Spleen (tissue), 7 donors: Measurements from ENCODE around the gene CER1.

Experiments used
- POLR2A ChIP-seq, 3 donors: fragments of 450-650 bp; IDR thresholded peaks; one replicate each; pipeline ENCODE4 v1.5.1; 2017; ENCODE audit warnings: antibody characterized with exemption in 3 of 3, mild to moderate bottlenecking in 1 of 3
- POLR2AphosphoS5 ChIP-seq, 3 donors: sonication (generic); formaldehyde crosslinking; IDR thresholded peaks; one replicate each; pipeline ENCODE4 v1.5.1; 2017; ENCODE audit warnings: antibody characterized with exemption in 3 of 3
- TF ChIP-seq, protein P1 (sequence below), 11 experiments: fragments of 200-600 bp in 7 of 11; fragments of 450-650 bp in 4 of 11; sonication (generic) in 4 of 11; IDR thresholded peaks in 8 of 11; conservative IDR thresholded peaks in 3 of 11; 1 replicate in 7 of 11; 2 replicates in 4 of 11; pipeline versions ENCODE4 v1.4.0 to v1.8.0; 2016 to 2021; ENCODE audit warnings: antibody characterized with exemption in 11 of 11, inconsistent platforms in 4 of 11, mild to moderate bottlenecking in 1 of 11
- donor health status: DM: no; HTN: no; CAD: no; lungs with moderate emphysema.
- donor health status: DM: no; HTN: no; CAD: no.
- donor health status: DM: no; HTN: no; CAD: no.

DNA sequence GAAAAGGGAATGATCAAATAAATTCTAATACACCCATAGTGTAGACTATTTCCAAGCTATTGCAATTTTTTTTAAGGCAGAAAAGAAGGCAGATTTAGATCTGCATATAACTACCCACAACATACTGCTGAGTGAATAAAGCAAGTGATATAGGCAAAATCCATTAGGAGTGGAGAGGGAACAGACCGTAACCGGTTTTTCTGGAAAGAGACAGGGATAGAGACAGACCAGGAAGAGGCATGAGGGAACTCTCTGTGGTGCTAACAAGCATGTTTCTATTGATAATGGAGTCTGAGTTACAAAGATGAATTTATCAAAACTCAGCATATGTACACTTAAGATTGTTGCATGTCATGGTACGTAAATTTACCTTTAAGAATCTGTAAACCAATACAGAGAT, 43.8 kb downstream of the CER1 start:
- TF ChIP-seq POLR2A (IDR thresholded peaks at IDR 0.05) = no peak
- TF ChIP-seq, protein P1, sequence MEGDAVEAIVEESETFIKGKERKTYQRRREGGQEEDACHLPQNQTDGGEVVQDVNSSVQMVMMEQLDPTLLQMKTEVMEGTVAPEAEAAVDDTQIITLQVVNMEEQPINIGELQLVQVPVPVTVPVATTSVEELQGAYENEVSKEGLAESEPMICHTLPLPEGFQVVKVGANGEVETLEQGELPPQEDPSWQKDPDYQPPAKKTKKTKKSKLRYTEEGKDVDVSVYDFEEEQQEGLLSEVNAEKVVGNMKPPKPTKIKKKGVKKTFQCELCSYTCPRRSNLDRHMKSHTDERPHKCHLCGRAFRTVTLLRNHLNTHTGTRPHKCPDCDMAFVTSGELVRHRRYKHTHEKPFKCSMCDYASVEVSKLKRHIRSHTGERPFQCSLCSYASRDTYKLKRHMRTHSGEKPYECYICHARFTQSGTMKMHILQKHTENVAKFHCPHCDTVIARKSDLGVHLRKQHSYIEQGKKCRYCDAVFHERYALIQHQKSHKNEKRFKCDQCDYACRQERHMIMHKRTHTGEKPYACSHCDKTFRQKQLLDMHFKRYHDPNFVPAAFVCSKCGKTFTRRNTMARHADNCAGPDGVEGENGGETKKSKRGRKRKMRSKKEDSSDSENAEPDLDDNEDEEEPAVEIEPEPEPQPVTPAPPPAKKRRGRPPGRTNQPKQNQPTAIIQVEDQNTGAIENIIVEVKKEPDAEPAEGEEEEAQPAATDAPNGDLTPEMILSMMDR (IDR thresholded peaks at IDR 0.05 in 8 of 11, conservative IDR thresholded peaks at IDR 0.05 in 3 of 11) = no peak
- no peak for TF ChIP-seq POLR2AphosphoS5 (IDR thresholded peaks at IDR 0.05)
